Loucy (cell line): ENCODE measurements around the gene ASIC2.

Experiments used
- CTCF ChIP-seq: fragments of 200-600 bp; sonication (generic); conservative IDR thresholded peaks from 2 replicates; pipeline ENCODE4 v1.5.1; 2014; ENCODE audit warnings: mild to moderate bottlenecking, antibody characterized with exemption, low read length
- EZH2phosphoT487 ChIP-seq: fragments of 200-600 bp; IDR thresholded peaks from 2 replicates; pipeline ENCODE4 v1.6.1; 2018; ENCODE audit warnings: antibody characterized with exemption, mild to moderate bottlenecking, moderate library complexity, borderline replicate concordance

- TF ChIP-seq CTCF: no peak
- no peak for TF ChIP-seq EZH2phosphoT487
Measured at GRCh38 chr17:33164169-33164881, 128.8 kb downstream of the ASIC2 start.
